ENCODE data around the gene PPFIA2. TPM values are rescaled to one million over a fixed set of nuclear protein-coding genes. Genes with fewer than 3 reads are reported as not detected.

Gene PPFIA2
- polyA plus RNA-seq, 1 donor (not counting 4 experiments of a cell fraction or from before 2014, with no cell fraction given) = not detected

DNA sequence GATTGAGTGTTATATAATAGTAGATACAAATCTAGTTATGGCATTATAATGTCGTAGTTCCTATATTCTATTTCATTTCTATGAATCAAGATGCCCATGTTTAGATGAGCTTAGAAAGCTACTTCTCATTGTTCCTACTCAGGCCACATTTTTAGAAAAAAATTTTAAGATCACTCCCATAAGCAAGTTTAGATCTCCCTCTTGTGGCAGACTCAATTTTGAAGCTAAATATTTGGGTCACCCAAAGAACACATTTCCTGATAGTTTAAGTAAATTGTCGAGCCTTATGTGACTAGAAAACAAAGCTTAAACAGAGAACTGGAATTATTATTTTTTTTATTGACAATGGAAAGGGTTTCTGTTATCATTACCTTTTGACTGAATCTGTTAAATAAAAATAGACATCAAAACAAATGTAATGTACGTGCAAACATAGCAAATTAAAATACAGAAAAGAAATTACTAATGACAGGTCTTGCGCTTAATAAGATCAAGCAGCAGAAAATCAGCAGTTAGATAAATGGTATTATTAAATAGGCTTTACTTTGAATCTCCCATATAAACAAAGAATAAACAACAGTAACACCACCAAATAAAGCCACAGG, 501.1 kb downstream of the PPFIA2 start:
- no peak overlapping the region for H2AFZ ChIP-seq (ENCODE audit: control insufficient read depth, low read length)
- H3K27me3 ChIP-seq (ENCODE audit: control insufficient read depth, extremely low read depth, insufficient read depth, low read length) = no peaks in the 10 kb centered on the region
- no peaks in the 10 kb centered on the region for H3K36me3 ChIP-seq (ENCODE audit: control insufficient read depth in 2 of 2, extremely low read depth in 1 of 2, insufficient read depth in 2 of 2, low read length in 2 of 2)
- dilution Hi-C loops (cut with MboI; ENCODE audit: extremely low pct_ligation_motif_present, low sequenced_read_pairs) = no loop called here
- TF ChIP-seq CTCF (optimal IDR thresholded peaks at IDR 0.05 in 1 of 3, IDR thresholded peaks at IDR 0.05 in 1 of 3, conservative IDR thresholded peaks at IDR 0.05 in 1 of 3; ENCODE audit: extremely low read depth in 1 of 3, insufficient read depth in 2 of 3, low read length in 3 of 3) (peak in 2 of 3 experiments; percentile 32 to 40), EZH2 (IDR thresholded peaks at IDR 0.05; ENCODE audit: low read length) (no peak)
- H3K4me2 ChIP-seq (ENCODE audit: control insufficient read depth, extremely low read depth, insufficient read depth, low read depth, low read length) = no peak overlapping the region
- no peaks in the 10 kb centered on the region for H3K79me2 ChIP-seq (ENCODE audit: control insufficient read depth, insufficient read depth, low read length)
- H3K9me3 ChIP-seq (ENCODE audit: control insufficient read depth, low read depth, low read length) = no peaks in the 10 kb centered on the region
- no peak overlapping the region for H3K4me3 ChIP-seq (ENCODE audit: control insufficient read depth in 2 of 3, extremely low read depth in 1 of 3, insufficient read depth in 2 of 3, low read depth in 1 of 3, low read length in 3 of 3)
- no peaks in the 10 kb centered on the region for H4K20me1 ChIP-seq (ENCODE audit: control insufficient read depth, extremely low read depth, insufficient read depth, low read length)
- H3K9ac ChIP-seq (ENCODE audit: control insufficient read depth, extremely low read depth, insufficient read depth, low read length) = no peak overlapping the region
- FAIRE-seq (no peak), DNase-seq (ENCODE audit: low read depth, low spot score) (no peak)
- no peaks in the 10 kb centered on the region for H3K9me1 ChIP-seq (ENCODE audit: control insufficient read depth, extremely low read depth, insufficient read depth, low read length)
- no peak overlapping the region for H3K27ac ChIP-seq (ENCODE audit: control insufficient read depth, insufficient read depth, low read length)
- no peaks in the 10 kb centered on the region for H3K4me1 ChIP-seq (ENCODE audit: control insufficient read depth, extremely low read depth, insufficient read depth, low read length)

- H2AFZ ChIP-seq (ENCODE audit: control insufficient read depth, low read length) = no peak overlapping the region
- no peak overlapping the region for H3K4me3 ChIP-seq (ENCODE audit: control insufficient read depth in 2 of 3, extremely low read depth in 1 of 3, insufficient read depth in 2 of 3, low read depth in 1 of 3, low read length in 3 of 3)
- DNase-seq (ENCODE audit: low read depth, low spot score) (no peak), FAIRE-seq (no peak)
- no peaks in the 10 kb centered on the region for H3K4me1 ChIP-seq (ENCODE audit: control insufficient read depth, extremely low read depth, insufficient read depth, low read length)
- dilution Hi-C loops (cut with MboI; ENCODE audit: extremely low pct_ligation_motif_present, low sequenced_read_pairs) = no loop called here
- no peak overlapping the region for H3K9ac ChIP-seq (ENCODE audit: control insufficient read depth, extremely low read depth, insufficient read depth, low read length)
- no peaks in the 10 kb centered on the region for H3K27me3 ChIP-seq (ENCODE audit: control insufficient read depth, extremely low read depth, insufficient read depth, low read length)
- H3K36me3 ChIP-seq (ENCODE audit: control insufficient read depth in 2 of 2, extremely low read depth in 1 of 2, insufficient read depth in 2 of 2, low read length in 2 of 2) = no peaks in the 10 kb centered on the region
- H3K4me2 ChIP-seq (ENCODE audit: control insufficient read depth, extremely low read depth, insufficient read depth, low read depth, low read length) = no peak overlapping the region
- no peaks in the 10 kb centered on the region for H3K9me1 ChIP-seq (ENCODE audit: control insufficient read depth, extremely low read depth, insufficient read depth, low read length)
- H3K79me2 ChIP-seq (ENCODE audit: control insufficient read depth, insufficient read depth, low read length) = no peaks in the 10 kb centered on the region
- no peak for TF ChIP-seq CTCF (optimal IDR thresholded peaks at IDR 0.05 in 1 of 3, IDR thresholded peaks at IDR 0.05 in 1 of 3, conservative IDR thresholded peaks at IDR 0.05 in 1 of 3; ENCODE audit: extremely low read depth in 1 of 3, insufficient read depth in 2 of 3, low read length in 3 of 3)
- TF ChIP-seq EZH2 (IDR thresholded peaks at IDR 0.05; ENCODE audit: low read length) = no peak
- H3K9me3 ChIP-seq (ENCODE audit: control insufficient read depth, low read depth, low read length) = no peaks in the 10 kb centered on the region
- no peaks in the 10 kb centered on the region for H4K20me1 ChIP-seq (ENCODE audit: control insufficient read depth, extremely low read depth, insufficient read depth, low read length)
- H3K27ac ChIP-seq (ENCODE audit: control insufficient read depth, insufficient read depth, low read length) = no peak overlapping the region
These were observed 503.2 kb downstream of the PPFIA2 start for GRCh38 chr12:81255947-81256346.
